Posterior cingulate gyrus (tissue), 11 donors: Measurements from ENCODE around the gene GBP1.
"Not testable (repeated sequence)": the region's sequence is repeated elsewhere in the genome, so short reads cannot be mapped to it uniquely, and the experiment has no call there.

ENCODE experiments used
- DNase-seq, 10 donors: peaks; one replicate each; pipeline versions ENCODE4 v3.0.0 to v3.0.0-alpha.2; 2020 to 2021; ENCODE audit warnings: mixed read lengths in 3 of 10
- intact Hi-C: fragments of 100-400 bp; cut with DNase I; formaldehyde crosslinking; loops from one replicate; pipeline ENCODE4 v1.15.1; 2023

The GBP1 gene

DNA sequence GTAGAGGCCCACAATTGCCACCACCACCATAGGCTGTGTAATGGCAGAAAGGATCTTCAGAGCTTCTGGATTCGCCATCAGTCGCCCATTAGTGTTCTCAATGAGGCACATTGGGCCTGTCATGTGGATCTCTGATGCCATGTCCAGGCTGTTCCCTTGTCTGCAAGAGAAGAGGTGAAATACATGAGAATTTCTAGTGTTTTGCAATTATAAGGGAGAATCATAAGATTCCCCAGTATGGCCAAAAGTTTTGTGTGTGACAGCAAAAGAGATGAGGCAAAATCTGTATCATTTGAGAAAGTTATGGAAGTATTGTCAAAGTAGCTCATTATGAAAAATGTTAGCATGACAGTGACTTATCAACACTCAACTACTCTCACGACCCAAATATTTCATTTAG, 1.9 kb downstream of the GBP1 start:
- DNase-seq, result no peak
- intact Hi-C loops, result no loop called here

DNA sequence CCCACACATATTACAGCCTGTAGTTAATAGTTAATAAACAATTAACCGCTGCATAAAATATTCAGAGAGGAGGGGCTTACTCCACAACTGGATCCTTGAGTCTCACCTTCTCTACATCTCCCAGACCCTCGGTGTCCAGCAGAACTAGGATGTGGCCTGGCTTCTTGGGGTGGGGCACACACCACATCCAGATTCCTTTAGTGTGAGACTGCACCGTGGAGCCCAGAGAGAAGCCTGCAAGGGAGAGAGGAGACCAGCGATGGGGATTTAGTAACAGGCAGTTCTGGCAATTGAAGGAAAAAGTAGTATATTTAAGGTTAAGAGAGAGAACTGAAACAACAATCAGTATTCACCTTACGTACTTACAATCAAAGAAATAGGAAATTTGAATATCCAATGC, 4.9 kb downstream of the GBP1 start:
- no peak for DNase-seq
- intact Hi-C loops, result no loop called here

DNA sequence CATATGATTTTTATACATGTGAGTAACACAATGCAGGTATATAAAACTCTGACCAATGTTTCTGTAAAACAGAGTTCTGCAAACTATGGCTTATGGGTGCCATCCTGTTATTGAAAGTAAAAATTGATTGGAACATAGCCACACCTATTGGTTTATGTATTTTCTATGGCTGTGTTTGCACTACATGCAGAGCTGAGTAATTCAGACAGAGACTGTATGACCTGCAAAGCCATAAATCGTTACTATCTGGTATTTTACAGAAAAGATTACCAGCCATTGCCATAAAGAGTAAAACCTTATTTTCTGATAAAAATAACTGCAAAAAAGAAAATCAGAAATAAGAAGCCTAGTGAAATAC, 13.1 kb downstream of the GBP1 start:
- intact Hi-C loops, result no loop called here
- DNase-seq, result no peak

DNA sequence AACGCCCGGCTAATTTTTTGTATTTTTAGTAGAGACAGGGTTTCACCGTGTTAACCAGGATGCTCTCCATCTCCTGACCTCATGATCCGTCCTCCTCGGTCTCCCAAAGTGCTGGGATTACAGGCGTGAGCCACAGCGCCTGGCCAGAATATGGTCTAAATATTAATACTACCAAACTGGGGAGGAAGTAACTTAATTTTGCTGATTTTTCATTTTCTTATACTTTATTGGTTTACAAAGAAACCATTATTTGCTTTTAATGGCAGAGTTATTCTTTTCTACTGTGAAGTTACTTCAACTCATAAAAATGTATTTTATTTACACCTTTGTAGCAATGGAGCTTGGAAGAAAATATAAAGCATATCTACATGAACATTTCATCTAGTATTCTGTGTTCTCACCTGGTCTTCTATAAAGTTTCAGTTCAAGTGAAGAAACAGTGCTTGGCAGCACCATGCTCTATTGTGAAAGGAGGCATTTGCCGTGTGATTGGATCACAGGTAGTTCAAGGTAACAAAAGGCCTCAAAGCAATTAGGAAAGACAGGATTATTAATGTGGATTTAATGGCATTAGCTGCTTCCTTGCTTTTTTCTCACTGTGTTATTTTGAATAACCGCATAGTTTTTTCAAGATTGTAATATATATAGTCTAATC, 13.6 kb downstream of the GBP1 start:
- intact Hi-C loops, result no loop called here
- DNase-seq, result no peak

DNA sequence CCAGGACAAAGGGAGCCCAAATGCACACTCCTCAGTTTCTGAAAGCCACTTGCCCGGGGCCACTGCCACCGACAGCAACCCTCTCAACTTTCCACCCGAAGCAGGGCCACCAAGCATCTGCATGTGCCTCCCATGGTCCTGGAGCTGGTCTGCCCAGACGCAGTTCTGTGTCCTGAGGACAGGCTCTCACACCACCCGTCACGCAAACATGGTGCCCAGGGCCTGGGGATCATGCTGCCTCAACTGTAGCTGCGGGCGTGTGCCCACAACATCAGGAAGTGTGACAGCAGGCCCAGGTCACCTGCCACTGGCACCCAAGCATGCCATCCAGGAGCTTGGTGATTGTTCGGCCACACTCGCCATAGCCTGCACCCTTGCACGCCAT, 14.4 kb downstream of the GBP1 start:
- peak in 1 of 10 donors; percentile 63 for DNase-seq
- intact Hi-C loops, result no loop called here

DNA sequence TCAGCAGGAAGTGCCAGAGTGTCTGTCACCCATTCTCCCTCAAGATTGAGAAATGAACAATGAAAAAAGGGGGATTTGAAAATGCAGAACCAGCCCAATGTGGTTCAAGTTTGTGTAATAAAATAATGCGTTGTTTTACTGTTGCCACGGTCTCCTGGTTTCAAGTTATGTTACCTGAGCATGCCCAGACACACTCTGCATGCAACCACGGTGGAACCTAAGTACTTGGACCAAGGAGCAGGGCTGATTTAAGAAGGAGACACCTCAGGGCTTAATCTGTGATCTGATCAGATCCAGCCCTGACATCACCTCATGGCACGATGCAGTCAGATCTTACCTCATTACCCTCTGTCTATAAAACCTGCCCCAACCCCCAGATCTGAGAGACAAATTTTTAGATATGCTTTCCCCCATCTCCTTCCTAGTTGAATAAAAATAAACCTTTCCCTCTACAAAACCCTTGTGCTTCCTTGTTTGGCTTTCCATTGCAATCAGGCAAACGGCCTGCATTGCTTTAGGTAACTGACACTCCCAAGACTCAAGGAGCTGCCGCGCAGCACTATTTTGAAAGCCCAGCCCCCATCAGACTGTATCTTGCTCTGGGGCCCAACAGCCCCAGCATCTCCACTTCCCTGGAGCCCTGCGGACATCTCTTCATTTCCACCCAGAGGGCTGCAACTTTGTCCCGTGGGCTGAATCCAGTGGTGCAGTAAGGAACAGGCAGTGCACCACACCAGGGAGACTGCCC, 14.9 kb downstream of the GBP1 start:
- DNase-seq, intact Hi-C loops: not testable (repeated sequence)

DNA sequence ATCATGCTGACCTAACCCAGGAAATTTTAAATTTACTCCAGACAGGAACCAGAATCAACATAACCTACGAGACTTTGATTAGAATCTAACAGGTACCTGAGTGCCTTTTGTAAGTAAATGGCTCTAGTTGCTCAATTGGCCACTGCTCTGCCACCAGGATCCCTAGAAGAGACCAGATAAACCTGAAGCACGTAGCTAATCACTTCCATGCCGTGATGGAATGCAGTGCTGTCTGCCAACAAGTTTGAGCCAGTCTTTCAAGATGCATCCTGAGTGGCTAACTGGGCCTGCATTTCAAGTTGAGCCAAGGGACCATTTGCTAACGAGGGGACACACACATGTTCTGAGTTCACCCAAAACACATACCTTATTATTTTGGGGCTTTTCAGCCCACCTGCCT, 15.8 kb downstream of the GBP1 start:
- DNase-seq, intact Hi-C loops: not testable (repeated sequence)

DNA sequence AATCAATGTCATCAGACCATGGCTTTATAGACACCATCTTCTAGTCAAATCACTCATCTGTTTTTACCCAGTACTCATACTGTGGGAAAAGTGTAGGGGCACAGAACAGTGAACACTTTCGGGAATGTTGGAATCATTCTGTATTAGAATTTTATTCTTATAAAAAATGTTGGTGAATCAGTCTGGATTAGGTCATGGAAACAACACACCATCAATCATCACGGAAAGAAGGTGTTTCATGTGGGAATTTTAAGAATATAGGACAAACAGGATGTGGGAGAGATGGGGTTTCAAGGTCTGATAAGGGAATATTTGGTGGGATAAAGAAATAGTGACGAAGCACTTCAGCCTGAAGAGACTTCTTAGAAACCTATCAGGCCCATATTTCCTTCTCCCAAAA, 17.3 kb downstream of the GBP1 start:
- intact Hi-C loops, result no loop called here
- DNase-seq, result no peak

DNA sequence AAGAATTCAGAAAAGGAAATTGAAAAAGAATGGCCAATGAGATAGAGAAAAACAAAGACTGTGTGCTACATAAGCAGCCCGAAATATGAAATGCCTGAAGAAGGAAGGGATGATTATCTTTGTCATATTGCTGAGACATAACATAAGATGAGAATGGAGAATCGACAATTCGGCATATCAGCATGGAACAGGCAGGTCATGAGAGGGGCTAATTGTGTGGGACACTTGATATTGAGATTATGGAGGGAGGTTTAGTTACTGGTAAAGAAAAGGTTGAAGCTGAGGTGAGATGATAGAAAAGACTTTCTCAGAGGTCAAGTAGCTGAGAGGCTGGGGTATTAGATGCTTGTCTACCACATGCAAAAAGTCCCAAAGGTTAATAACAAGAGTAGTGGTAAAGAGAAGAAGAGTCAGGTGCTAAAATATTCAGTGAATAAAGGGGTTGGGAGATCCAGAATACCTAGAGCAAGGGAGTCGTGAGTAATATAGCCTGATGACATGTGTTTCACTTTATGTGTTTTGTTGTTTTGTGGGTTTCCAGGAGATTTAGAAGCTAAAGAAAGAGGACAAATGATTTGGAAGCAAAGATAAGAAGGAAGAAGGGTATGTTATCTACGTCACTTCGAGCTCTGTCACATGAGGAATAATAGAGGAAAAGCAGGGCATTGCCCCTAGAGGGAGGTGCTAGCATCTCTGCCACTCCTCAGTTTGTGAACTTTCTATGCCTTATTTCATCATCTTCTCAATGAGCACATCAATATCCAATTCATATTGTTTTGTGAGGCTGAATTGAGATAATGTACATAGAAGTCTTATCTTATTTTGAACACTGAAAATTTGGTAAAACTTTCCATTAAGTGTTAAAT, 18.5 kb downstream of the GBP1 start:
- DNase-seq, intact Hi-C loops: not testable (repeated sequence)

DNA sequence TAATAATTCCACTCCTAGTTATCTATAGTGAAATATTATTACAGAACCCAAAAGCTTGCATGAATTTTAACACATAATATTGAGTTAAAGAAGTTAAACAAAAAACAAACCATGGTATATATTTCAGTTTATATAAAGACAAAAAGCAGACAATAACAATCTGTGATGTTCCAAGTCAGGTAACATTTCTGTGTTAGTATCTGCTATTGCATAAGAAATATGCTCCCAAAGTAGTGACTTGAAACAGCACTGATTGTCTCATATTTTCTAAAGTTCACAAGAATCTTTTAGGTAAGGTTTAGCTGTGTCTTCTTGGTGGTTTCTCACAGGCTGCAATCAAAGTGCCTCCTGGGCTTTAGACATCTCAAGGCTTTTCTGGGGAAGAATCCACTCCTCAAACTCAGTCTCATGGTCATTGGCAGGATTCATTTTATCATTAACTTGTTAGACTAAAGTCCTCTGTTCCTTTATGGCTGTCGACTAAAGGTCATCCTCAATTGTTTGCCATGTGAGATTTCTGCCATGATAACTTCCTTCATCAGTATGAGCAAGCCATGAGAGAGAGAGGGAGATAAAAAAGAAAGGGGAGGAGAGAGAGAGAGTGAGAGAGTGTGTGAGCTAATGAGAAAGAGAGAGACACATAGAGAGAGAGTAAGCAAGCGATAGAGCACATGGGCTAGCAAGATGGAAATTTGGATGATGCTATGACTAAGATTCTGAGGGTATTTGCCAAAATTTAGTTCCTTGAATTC, 19.9 kb downstream of the GBP1 start:
- intact Hi-C loops, result no loop called here
- no peak for DNase-seq

DNA sequence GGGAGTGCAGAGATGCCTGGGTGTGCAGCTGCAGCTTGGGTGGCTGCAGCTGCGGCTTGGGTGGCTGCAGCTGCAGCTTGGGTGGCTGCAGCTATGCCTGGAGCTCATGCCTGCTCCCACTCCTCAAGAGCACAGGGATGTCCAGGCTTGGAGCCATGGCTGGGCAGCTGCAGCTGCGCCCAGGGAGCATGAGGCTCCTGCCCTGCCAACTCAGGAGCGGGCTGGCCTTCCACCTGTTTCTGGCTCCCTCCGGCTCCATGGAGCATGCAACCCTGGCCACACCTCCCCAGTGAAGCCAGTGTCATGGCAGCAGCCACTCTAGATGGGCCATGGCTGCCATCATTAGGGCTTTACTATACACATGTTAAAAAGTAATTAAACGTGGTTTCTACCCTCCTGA, 21.1 kb downstream of the GBP1 start:
- intact Hi-C loops, result no loop called here

DNA sequence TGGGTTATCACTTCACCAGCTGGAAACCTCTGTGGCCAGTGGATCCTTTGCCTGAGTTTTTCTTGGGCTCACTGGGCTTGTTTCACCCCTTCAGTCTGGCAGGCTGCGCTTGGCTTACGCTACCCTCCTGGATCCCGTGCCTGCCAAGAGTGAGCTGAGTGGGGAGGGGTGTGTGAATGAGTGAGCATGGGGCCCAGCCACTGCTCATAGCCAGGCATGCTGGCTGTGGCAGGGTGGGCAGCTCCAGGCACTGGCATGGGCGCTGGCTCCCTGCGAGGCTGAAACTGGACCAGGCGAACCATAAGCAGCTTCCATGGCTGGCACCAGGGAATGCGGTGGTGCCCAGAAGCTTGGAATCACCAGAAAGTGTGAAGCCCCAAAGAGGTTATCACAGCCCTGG, 22.5 kb downstream of the GBP1 start:
- peak in 2 of 10 donors; percentile 66 to 78 for DNase-seq
- intact Hi-C loops, result no loop called here

More for the DNA sequence above, 21.1 kb downstream of the GBP1 start:
- DNase-seq, result peak in 1 of 10 donors; percentile 75

DNA sequence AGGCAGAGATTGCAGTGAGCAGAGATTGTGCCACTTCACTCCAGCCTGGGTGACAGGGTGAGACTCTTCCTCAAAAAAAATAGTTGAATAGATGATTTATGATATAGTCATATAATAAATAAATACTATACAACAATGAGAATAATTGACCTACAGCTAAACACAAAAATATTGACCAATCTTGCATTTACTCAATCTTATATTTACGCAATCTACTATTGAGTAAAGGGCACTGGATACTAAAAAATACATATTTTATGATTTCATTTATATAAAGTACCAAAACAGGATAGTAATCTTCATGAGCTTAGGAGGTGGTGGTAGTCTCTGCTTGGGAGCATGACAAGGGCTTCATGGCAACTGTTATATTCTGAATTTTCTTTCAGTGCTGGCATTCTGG, 23.3 kb downstream of the GBP1 start:
- intact Hi-C loops, result no loop called here

DNA sequence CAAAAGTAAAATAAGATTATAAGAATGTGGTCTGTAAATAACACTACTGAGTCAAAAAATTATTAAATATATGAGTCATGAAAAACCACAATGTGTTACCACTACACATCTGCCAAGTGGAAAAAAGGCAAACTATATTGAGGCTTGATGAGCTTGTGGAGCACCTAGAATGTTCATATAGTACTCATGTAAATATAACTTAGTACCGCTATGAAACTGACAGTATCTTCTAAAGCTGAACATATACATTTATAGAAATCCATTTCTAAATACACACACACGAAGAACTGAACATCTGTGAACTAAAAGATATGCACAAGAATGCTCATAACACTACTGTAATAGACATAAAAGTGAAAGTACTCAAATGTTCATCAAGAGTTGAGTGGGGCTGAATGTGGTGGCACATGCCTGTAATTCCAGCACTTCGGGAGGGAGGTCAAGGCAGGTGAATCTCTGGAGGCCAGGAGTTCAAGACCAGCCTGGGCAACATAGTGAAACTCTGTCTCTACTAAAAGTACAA, 23.8 kb downstream of the GBP1 start:
- peak in 1 of 10 donors; percentile 52 for DNase-seq
- intact Hi-C loops, result no loop called here

More for the DNA sequence above, 23.3 kb downstream of the GBP1 start:
- DNase-seq, result no peak

DNA sequence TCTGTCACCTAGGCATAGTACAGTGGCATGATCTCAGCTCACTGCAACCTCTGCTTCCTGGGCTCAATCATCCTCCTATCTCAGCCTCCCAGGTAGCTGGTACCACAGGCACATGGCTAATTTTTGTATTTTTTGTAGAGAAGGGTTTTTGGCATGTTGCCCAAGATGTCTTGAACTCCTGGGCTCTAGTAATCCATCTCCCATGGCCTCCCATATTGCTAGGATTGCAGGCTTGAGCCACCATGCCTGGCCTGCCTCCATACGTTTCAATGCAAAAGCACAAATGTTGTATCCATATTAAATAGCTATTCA, 24.7 kb downstream of the GBP1 start:
- DNase-seq, result peak in 1 of 10 donors; percentile 20
- intact Hi-C loops, result no loop called here

DNA sequence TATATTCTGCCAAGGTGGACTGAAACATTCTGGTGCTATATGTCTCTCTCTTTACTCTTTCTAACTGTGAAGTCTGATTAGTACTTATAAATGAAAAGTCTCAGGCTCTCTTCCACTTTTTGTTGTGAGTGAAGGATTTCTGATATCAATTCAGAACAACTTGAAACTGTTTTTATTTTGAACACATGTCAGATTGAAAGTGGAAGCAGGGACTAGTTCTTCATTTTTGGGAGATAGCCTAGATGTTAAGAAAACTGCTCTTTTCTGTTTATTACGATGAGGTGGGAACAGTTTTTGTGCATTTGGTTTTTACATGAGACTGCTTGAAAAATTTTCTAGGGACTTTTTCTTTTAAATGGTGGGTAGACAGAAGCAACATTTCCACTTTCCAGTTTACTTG, 27.8 kb downstream of the GBP1 start:
- DNase-seq, result no peak
- intact Hi-C loops, result no loop called here

DNA sequence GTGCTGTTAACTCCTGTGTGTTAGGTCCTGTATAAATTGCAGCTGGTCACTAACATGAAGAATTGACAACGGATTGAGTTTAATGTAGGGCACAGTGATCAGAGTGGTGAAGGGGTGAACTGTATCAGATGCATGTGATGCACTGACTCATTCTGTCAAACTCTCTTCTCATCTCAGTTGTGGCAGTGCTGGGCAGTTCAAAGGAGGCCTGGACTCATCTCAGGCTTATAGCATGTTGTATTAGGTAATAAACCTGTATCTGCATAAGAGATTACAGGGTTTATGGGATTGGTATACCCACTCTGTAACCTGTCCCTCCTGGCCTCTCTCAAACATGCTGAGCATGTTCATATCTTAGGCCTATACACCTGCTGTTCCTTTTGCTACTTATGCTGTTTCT, 29.9 kb downstream of the GBP1 start:
- DNase-seq, result no peak
- intact Hi-C loops, result no loop called here

DNA sequence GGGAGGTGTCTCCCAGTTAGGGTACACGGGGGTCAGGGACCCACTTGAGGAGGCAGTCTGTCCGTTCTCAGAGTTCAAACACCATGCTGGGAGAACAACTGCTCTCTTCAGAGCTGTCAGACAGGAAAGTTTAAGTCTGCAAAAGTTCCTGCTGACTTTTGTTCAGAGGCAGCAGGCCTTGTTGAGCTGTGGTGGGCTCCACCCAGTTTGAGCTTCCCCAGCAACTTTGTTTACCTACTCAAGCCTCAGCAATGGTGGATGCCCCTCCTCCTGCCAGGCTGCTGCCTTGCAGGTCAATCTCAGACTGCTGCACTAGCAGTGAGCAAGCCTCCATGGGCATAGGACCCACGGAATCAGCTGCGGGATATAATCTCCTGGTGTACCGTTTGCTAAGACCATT, 31.0 kb downstream of the GBP1 start:
- DNase-seq, intact Hi-C loops: not testable (repeated sequence)

DNA sequence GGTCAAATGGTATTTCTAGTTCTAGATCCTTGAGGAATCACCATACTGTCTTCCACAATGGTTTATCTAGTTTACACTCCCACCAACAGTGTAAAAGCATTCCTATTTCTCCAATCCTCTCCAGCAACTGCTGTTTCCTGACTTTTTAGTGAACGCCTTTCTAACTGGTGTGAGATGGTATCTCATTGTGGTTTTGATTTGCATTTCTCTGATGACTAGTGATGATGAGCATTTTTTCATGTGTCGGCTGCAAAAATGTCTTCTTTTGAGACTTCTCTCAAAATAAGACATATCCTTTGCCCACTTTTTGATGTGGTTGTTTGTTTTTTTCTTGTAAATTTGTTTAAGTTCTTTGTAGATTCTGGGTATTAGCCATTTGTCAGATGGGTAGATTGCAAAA, 36.0 kb downstream of the GBP1 start:
- intact Hi-C loops, DNase-seq: not testable (repeated sequence)

DNA sequence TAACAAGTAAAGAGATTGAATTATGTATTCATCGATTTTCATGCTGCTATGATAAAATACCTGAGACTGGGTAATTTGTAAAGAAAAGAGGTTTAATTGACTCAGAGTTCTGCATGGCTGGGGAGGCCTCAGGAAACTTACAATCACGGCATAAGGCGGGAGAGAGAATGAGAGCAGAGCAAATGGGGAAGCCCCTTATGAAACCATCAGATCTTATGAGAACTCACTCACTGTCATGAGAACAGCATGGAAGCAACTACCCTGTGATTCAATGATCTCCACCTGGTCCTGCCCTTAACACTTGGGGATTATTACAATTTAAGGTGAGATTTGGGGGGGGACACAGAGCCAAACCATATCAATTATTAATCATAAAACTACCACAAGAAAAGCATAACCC, 39.1 kb downstream of the GBP1 start:
- DNase-seq, result no peak
- intact Hi-C loops, result no loop called here

DNA sequence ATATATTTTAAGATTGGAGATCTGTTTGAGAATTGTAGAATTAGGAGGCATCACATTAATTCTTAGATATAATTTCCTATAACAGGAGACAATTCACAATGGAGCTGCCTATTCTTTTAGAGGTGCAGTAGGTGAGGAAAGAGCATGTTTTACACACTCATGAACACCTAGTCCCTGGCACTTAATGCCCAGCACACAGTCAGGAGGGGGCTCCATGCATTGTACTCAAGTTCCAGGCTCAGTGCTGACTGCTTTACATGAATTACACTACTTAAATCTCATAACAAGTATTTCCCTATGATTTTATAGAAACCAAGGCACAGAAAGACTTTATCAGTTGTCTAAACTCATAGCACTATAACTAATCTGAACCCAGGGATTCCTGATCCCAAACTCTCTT, 42.0 kb downstream of the GBP1 start:
- DNase-seq, result no peak
- intact Hi-C loops, result no loop called here
